Measurements from ENCODE around the gene NCOA4.
"Not testable (repeated sequence)": the region's sequence is repeated elsewhere in the genome, so short reads cannot be mapped to it uniquely, and the experiment has no call there.

NCOA4 gene

DNA sequence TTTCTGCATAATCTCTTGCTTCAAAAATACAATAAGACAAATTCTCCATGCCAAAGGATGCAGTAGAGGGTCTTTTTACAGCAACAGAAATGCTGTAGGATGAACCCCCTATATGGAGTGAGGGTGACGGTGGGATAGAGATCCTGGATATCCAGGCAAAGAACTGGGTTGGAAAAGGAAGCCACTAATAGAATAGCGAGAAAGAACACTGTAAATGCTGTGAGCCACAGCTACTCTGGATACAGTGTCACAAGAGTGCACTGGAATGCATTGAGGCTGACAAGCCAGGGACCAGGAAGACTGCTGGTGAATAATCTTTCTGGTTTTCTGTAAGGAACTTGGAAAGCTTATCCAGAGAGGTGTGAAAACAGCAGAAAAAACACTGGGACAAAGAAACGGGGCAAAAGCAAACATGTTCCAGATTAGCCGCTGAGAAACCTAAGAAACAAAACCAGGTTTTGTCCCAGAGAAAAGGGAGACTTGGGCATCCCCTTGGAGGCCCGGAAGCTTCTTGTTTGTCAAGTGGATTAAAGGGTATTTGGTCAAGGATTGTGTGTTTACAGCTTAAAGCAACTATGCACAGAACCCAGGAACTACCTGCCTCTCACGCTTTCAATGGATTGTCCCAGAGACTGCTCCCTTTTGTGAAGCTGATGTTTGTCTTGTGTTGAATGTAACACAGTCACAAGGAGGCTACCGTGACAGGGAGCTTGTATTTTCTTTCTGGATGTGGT lies 21.8 kb upstream of the NCOA4 start:
- no peak for DNase-seq

DNA sequence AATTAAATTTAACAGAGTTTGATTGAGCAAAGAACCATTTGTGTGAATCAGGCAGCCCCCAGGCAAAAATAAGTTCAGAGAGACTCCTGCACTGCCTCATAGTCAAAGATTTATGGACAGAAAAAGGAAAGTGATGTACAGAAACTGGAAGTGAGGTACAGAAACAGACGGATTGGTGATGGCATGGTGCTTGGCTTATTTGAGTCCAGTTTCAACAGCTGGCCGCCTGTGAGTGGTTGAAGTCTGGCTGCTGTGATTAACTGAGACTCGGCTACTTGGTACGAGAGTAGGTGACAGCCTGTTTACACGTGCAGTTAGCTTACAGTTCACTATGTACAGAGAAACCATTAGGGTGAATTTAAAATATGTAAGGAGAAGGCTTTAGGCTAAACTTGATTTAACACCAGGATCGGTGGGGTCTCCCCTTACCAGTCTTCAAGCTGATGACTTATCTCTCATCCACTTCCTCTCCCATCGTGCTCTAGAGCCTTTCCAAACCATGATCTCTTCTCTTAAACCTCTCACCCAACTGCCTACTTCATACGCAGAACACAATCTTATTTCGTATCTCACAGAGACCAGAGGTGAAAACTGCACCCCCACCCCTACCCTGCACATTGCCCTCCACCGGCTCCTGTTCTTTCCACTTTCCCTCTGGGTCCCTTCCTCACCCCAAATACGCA lies 20.7 kb upstream of the NCOA4 start:
- no peak for DNase-seq

DNA sequence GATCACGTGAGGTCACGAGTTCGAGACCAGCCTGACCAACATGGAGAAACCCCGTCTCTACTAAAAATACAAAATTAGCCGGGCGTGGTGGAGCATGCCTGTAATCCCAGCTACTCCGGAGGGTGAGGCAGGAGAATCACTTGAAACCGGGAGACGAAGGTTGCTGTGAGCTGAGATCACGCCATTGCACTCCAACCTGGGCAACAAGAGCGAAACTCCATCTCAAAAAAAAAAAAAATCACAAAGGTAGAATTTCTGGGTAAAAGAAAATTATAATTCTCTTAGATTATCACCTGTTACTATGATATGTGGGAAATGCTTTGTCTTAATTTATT lies 19.0 kb upstream of the NCOA4 start:
- DNase-seq, result not testable (repeated sequence)

DNA sequence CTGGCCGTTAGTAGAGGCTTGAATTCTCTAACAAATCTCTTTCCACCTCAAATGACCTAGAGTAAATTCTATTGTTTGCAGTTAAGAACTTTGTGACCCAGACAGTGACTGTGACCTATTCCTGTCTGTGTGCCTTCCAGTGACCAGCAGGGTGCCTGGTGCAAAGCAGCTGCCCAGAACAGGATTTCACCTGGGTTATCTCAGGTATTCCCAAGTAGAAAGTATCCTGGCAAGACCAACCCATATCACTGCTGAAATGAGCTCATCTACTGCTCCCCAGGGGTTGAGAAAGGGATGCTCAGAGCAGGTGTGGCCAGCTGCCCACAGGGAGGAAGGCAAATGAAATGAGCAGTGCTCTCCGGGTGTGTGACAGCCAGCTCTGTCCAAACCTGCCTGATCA lies 17.7 kb upstream of the NCOA4 start:
- no peak for DNase-seq

DNA sequence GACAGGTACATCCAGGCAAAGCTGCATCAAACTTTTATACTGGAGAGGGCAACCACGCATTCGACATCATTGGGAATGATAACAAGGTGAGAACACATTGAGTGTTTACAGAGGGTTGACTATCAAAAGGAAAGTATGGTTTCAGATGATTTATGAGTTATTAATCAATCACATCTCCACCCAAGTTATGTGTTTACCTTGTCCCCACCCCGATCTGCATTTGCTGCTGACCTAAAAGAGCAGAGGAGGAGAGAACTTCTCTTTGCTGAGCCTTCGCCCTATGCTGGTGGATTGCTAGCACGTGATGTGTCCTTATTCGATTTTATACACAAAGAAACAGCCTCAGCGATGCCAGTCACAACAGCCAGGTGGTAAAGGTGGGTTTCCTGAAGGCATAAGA lies 15.8 kb upstream of the NCOA4 start, which contains the start of gene MSMB:
MSMB (minus strand) TSS at position 9 of the 400 bp plus-strand sequence. CDS start 32 bp downstream, outside the sequence.
- no peak for DNase-seq

DNA sequence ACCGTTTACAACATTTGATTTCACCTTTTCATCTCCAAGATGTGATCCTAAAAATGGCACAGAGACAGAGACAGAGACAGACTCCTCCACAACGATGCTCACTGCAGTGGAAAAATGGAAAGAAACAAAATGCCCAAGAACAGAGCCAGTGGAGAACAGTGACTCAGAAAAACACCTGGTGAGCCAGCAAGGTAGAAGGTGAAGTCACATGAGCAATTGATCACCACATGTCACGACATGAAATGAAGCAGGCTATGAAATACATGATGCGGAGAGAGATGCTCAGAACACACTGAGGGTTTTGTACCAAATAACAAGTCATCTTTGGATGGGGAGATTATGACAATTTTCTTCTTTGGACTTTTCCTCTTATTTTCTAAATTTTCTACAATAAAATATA lies 12.1 kb upstream of the NCOA4 start:
- no peak for DNase-seq

DNA sequence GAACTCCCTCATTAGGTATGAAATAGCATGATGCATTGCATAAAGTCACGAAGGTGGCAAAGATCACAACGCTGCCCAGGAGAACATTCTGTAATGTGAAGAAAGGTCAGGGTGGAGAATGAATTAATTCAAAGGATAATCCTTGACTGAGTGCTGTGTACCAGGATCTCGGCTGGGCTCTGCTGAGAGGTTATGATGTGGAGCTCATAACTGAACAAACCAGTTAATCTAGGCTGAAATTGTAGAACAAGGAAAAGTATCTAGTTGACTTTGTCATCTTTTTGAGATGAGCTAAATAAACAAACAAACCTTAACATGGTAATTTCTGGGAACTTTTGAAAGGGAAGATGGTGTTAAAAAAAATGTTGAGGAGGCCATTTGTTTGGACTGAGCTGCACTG lies 9.6 kb upstream of the NCOA4 start:
- no peak for DNase-seq

DNA sequence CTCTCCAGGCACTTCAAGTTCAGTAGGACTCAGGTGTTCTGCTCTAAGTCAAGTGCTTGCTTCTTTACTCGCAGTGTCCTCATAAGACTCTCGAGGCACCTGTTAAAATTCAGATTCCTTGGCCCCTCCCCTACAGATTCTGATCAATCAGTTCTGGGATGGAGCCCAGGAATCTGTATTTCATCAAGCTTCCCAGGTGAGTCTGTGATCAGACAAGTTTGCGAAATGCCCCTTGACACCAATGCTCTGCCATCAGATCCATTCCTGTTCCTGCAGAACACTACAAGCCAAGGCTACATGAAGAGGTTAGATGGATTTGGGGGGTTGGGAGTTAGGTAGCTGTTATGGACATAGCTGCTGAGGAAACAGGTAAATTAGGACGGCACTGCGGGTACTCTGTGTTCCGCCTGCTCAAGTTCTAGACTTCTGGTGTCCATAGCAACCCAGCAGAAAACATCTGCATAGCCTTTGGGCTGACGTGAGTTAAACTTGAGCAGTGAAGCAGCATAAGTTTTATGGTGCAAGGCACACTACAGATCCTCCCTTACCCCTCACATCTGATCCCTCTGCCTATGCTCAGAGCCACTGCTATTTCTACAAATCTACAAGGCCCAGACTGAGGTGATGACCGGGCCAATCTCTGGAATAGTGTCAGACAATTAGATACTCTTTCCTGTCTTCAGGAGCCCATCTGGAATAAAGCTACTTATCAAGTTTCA lies 6.8 kb upstream of the NCOA4 start:
- DNase-seq, result no peak

DNA sequence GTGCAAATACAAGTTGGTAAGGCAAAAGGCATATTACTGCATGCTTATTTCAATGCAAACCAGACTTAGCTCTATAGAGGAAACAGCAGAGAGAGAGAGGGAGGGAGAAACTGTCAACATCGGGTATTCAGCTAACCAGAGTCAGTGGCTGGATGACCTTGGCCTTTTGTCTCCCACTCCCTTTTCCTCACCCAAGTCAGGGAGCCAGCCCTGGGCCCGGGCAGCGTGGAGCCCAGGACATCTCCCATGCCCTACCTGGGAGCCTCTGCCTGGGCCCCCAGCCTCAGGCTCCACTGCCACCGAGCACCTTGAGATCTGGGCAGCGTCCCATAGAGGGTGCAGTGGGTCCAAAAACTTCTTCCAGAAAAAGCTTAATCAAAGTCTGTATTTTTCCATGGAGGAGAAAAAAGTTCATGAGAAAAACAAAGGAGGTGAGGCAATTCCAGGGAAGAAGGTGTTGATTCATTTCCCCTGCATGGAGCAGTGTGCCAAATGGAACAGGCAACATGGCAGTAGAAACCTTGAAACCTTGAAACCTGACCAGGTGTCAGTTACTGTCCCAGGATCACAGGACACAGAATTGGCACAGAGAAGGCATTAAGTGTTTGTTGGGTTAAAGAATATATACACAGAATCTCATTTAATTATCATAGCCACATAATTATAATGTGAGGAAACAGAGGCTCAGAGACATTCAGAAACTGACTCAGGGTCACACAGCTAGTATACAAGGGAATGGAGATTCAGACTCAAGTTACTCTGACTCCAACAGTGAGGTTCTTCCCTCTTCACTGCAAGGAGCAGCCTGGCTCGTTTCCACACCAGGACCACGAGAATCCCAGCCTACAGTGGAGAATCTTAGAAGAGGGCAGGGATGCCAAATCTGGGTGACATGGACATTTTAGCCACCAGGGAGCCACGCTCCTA lies 5.8 kb upstream of the NCOA4 start:
- no peak for DNase-seq

DNA sequence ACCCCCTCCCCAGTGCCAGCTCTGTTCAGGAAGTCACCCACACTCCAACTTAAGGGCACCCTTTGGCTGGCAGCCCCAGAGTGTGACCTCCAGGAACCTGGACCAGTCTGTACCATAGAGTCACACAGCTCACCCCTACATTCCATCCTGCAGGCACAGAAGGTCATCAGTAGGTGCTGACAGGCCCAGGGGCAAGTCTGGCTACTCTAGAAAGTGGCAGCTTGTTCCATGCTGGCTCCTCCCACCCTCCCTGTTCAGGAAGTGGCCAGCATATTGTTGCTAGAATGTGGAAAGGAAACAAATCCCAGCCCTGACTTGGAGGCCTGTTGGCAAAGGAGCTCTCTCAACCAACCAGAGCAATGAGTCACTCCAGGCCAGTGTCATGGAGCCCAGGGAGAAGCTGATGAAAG lies 3.2 kb upstream of the NCOA4 start:
- no peak for DNase-seq

DNA sequence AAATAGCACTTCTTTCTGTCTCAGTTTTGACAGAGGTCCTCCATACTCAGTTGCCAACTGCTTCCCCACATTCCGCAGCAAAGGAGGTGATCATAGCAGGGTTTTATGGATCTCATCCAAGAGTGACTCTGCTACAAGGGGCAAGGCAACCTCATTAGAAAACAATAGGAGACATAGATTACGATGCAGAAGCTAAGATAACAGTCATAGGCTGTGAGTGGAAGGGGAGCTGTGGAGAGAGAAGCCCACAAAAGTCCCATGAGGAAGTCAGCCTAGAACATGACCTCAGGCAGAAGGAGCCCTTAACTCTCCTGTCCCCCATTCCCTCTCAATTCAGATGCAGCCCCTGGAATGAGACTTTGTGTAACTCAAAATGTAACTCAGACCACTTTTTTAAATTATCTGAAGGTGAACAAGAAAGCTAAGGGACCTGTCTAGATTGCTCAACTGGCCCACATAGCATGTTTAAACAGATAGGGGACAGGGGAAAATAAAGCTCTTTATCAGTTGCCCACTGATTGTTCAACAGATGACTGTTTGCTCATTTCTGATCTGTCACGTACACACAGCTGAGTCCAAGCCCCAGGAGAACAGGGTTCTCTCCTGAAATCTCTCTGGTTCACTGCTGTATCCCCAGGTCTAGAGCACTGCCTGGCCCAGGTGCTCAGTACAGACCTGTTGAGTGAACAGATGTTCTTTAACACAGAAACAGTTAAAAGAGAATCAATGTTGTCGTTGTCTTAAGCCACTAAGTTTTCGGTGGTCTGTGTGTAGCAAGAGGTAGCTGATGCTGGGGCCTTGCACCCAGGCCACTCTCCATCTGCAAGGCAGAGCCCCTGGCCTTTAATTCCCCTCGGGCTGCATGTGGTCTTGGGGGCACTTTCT lies 1.5 kb upstream of the NCOA4 start:
- DNase-seq, result no peak

DNA sequence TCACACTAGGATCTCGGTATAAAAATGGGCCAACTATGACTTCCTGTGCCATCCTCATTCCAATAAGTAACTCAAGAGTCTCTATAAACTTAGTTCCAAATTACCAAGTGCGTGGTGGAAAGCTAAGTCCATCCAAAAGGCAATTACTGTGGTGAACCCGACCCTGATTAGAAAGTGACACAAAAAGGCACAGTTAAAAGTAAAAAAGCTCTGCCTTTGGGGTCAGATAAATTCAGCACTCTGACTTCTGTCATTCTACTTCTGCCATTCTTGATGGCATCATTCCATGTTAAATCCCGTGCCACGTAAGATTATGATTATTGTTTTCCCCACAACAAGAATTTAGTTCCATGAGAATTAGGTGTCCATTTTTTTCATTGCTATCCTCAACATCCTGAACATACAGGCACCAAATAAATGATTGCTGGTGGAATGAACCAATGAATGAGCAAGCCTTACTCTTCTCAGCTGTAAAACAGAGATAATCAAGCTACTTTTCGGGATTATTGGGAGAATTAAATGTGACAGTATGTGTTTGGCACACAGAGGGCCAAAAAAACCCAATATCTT lies 877 bp downstream of the NCOA4 start:
- no peak for DNase-seq

DNA sequence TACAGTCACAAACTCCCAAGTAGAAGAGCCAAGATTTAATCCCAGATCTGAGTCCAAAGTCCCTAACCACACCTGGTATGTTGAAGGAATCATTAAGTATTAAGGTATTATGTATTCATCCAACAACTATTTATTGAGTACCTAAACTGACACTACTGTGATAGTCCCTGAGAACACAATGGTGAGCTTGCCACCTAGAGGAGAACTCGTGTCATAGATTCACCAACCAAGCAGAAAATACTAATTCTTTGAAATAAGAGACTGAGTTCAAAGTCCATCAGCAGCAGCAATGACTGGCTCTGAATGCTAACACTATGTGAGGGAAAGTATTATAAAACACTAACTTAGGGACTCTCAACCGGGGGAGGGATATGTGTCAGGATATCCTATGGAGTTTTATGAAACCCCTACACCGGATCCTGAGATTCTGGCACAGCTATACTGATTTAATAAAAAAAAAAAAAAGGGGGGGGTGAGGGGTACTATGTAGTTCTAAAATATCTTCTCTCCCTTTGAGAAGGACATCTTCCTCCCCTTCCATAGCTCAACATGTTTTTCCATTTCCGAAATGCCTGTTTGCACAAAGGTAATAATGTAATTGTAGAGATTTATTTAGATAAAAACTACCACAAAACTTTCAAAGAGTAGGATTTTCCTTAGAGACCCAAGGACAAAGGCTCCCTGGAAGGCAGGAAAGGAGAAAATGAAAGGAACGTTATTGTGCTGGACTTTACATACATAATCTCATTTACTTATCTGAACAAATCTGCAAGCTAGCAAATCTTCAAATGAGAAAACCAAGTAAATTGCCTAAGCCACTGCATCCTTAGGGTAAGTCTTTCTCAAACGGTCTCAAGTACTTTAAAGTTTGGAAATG lies 1.6 kb downstream of the NCOA4 start:
- peak; percentile 72 for DNase-seq

DNA sequence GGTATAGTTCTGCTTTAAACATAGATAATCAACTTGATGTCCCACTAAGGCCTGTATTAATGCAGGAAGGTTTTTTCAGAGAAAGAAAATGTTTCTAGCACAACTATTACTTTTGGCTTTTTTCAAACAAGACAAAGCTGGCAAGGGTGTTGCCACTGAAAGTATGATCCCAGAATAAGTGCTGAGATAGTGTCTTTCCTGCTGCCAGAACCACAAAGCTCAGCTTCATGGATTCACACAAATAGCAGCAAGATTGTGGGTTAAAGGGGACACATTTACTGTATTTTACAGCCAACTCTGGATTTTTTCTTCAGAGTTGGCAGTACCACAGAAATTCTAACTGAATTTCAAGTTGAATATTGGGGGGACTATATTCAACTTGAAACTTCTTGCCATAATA lies 4.3 kb downstream of the NCOA4 start:
- DNase-seq, result no peak

DNA sequence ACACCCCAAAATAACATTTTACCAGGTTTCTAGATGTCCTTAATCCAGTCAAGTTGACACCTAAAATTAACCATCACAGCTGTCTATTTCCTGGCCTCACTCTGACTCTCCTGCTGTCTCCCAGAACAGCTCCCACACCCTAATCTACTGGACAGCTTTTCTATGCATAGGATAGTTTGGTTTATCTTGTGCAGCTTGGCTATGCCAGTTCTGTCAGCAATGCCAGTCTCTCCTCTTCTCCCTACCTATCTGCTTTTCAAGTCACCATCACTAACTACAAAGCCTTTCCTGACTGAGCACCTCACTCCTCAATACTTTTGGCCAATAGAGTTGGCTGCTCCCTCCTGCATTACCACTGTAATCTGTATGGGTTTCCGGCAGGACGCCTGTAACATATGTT lies 5.0 kb downstream of the NCOA4 start:
- DNase-seq, result no peak

DNA sequence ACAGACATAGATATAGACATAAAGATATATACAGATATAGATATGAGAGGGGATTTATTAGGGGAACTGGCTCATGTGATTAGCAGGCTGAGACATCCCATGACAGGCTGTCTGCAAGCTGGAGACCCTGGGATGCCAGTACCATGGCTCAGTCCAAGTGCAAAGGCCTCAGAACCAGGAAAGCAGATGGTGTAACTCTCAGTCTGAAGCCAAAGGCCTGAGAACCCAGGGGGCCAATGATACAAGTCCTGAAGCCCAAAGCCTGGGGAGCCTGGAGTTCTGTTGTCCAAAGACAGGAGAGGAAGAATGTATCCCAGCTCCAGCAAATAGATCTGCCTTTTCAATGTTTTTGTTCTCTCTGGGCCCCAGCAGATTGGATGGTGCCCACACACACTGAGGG lies 5.5 kb downstream of the NCOA4 start:
- no peak for DNase-seq

DNA sequence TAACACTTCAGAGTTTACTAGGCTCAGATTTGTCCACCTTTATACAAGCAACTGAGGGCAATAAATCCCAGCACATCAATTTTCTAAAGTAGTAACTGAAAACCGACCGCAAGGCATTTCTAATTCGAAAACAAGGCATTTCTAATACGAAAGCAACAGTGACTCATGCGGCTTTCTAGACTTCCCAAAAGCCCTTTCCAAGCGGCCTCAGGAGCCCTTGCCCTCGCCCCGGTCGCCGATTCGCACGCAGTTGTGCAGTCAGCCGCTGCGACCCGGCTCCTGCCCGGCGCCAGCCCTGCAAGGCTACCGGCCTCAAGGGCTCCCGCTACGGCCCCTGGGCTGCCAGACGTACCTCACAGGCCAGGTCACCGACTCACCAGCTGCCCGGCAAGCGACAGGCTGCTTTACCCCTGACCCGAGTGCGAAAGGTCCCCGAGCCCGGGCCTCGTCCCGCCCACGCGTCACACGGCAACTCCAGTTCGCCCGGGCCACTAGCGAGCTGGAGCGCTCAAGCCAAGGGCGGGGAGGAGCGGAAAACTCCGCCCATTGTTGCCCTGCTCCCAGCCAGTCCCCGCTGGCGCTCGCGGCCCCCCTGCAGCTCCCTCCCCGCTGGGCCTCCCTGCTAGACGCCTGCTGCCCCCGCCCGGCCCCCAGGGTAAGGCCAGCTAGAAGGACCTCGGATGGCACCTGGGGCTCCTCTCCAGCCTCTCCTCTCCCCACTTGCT lies 7.3 kb downstream of the NCOA4 start:
- peak; percentile 84 for DNase-seq

DNA sequence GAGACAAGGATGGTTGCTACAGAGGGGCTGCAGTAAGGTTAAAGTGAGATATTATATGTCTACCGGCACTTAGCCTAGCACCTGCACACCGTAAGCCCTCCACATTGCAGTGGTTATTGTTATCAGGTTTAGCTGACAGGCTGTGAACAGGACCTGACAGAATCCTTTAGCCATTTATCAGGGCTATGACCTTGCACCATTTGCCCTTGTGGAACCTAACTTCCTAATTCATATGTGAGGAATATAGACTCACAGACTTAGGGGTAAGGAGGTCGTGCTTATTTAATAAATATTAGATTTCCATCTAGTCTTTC lies 10.1 kb downstream of the NCOA4 start:
- DNase-seq, result no peak

DNA sequence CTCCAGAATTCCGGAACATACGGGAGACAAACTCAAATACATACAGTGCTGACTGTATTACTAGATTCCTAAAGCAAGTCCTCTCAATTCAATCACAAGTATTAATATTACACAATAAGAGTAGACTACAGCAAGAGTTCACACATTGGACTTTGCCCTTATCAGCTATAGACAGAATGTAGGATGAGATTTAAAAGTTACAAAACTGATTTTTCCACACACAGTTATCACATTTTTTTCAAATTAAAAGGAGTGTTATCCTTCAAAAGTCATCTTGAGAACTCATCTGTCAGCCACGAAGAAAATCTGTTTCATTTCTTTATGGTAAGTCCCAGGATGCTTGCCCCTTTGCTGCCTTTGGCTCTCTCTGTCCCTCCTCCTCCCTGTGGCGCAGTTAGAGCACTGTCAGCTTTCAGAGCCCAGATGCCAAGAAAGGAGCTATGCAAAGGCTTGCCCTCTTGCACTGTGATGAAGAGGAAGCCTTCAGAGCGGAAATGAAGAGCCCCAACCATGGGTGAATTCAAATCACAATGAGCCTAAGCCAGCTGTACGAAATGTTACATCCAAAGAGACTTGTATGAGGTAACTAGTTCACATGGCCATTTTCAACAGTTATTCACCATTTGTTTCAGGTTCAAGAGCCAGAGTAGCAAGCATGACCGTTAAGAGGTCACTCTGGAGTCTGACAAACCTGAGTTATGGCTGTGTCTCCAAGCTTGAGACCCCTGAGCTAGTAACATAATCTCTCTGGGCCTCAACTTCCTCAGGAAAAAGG lies 10.7 kb downstream of the NCOA4 start:
- DNase-seq, result no peak

All from activated CD4-positive, alpha-beta T cell treated with anti-CD3 and anti-CD28 coated beads, Interleukin-2, amount 50 U/mL, for 16 hours (primary cell).